ENCODE data around the gene PLSCR3.

Gene PLSCR3

DNA sequence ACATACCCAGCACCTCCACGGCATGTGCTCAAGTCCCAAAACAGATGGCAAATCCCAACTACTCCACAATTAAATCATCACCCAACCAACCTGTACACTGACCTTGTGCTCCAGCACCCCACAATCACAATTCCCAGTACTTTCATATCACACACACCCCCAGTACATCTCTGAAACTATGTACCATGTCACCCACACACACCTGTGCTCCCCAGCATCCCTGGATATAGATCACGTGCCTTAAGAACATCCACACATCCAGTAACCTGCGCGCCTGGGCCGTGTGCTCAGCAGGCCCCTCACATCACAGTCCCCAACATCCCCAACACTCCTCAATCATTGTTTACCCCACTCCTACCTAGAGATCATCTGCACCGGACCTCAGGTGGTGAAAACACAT lies 15.4 kb upstream of the PLSCR3 start:
- peaks cover 23% of the 10 kb centered on the region for H3K27me3 ChIP-seq (ENCODE audit: control insufficient read depth, insufficient read depth, low read length)
- no peak overlapping the region for H3K4me3 ChIP-seq (ENCODE audit: low read length)
- H3K9ac ChIP-seq (ENCODE audit: low read length) = no peak overlapping the region
- no peaks in the 10 kb centered on the region for H3K9me3 ChIP-seq (ENCODE audit: control insufficient read depth, low read length)
- no peaks in the 10 kb centered on the region for H3K4me1 ChIP-seq (ENCODE audit: control insufficient read depth, insufficient read depth, low read length)
- H3K36me3 ChIP-seq (ENCODE audit: control insufficient read depth, insufficient read depth, low read length) = no peaks in the 10 kb centered on the region

DNA sequence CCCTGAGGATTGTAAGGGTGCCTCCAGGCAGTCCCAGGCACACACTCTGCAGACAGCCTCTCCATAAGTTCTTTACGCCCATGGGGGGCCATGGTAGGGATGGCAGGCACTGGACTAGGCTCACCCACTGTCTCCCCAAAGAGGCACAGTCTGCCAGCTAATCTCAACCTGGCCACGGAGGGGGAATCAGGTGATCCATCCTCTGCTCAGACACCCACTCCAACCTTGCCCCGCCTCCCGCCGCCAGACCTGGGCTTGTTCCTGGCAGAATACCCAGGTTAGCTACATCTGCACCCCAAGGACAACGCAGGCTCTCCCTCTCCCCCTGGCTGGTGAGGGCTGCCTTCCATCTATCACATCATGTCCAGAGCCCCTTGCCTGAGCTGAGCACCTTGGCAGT lies 14.5 kb upstream of the PLSCR3 start:
- no peak overlapping the region for H3K9ac ChIP-seq (ENCODE audit: low read length)
- H3K36me3 ChIP-seq (ENCODE audit: control insufficient read depth, insufficient read depth, low read length) = no peaks in the 10 kb centered on the region
- H3K9me3 ChIP-seq (ENCODE audit: control insufficient read depth, low read length) = no peaks in the 10 kb centered on the region
- H3K27me3 ChIP-seq (ENCODE audit: control insufficient read depth, insufficient read depth, low read length) = peaks cover 23% of the 10 kb centered on the region
- H3K4me1 ChIP-seq (ENCODE audit: control insufficient read depth, insufficient read depth, low read length) = no peaks in the 10 kb centered on the region
- H3K4me3 ChIP-seq (ENCODE audit: low read length) = no peak overlapping the region

DNA sequence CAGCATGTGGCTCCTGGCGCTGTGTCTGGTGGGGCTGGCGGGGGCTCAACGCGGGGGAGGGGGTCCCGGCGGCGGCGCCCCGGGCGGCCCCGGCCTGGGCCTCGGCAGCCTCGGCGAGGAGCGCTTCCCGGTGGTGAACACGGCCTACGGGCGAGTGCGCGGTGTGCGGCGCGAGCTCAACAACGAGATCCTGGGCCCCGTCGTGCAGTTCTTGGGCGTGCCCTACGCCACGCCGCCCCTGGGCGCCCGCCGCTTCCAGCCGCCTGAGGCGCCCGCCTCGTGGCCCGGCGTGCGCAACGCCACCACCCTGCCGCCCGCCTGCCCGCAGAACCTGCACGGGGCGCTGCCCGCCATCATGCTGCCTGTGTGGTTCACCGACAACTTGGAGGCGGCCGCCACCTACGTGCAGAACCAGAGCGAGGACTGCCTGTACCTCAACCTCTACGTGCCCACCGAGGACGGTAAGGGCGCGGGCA lies 14.0 kb upstream of the PLSCR3 start:
- Histone ChIP-seq H3K4me1 (ENCODE audit: control insufficient read depth, insufficient read depth, low read length) (peaks cover under 1% of the 10 kb centered on the region), H3K27me3 (ENCODE audit: control insufficient read depth, insufficient read depth, low read length) (peaks cover 23% of the 10 kb centered on the region), H3K4me3 (ENCODE audit: low read length) (no peak overlapping the region), H3K9me3 (ENCODE audit: control insufficient read depth, low read length) (no peaks in the 10 kb centered on the region), H3K36me3 (ENCODE audit: control insufficient read depth, insufficient read depth, low read length) (no peaks in the 10 kb centered on the region), H3K9ac (ENCODE audit: low read length) (no peak overlapping the region)

DNA sequence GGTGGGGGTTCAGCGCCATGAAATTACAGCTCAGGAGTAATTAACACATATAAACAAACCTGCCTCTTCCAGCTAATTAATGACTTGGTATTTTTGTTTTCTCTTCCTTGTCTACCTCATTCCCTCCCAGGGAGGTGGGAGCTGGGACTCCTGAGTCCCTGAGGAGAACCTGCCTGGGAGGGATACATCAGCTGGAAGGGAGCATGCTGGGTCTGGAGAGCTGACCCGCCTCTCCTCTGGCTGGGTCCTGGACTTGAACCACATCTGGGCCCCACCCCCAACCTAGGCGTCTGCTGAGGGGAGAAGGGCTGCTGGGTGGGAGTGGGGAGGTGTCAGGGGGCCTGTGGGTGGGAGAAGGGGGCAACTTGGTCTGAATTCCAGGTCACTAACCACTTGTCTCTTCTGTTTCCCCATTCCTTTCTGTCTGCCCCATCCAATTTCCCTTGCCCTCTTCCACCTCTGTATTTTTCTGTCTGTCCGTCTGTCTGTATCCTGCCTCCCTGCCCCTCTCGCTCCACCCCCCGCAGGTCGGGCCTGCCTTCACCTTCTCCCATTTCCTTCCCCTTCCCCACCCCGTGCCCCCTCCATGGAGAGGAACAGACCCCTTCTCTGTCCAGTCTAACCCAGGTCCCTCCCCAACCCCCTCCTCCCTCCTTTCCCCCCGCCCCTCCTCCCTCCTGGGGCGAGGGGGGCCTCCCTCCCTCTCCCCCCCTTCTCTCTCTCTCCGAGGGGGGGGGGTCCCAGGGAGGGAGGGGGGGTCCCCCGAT lies 13.3 kb upstream of the PLSCR3 start, which contains the start of gene NLGN2:
Gene NLGN2 (plus strand): TSS at position 361 of the 767 bp plus-strand sequence. CDS start 411 bp downstream, outside the sequence.
- Histone ChIP-seq H3K27me3 (ENCODE audit: control insufficient read depth, insufficient read depth, low read length) (peaks cover 23% of the 10 kb centered on the region), H3K9me3 (ENCODE audit: control insufficient read depth, low read length) (no peaks in the 10 kb centered on the region), H3K36me3 (ENCODE audit: control insufficient read depth, insufficient read depth, low read length) (no peaks in the 10 kb centered on the region), H3K4me1 (ENCODE audit: control insufficient read depth, insufficient read depth, low read length) (peaks cover 7% of the 10 kb centered on the region), H3K4me3 (ENCODE audit: low read length) (no peak within 1 kb of the TSS), H3K9ac (ENCODE audit: low read length) (no peak within 1 kb of the TSS)

DNA sequence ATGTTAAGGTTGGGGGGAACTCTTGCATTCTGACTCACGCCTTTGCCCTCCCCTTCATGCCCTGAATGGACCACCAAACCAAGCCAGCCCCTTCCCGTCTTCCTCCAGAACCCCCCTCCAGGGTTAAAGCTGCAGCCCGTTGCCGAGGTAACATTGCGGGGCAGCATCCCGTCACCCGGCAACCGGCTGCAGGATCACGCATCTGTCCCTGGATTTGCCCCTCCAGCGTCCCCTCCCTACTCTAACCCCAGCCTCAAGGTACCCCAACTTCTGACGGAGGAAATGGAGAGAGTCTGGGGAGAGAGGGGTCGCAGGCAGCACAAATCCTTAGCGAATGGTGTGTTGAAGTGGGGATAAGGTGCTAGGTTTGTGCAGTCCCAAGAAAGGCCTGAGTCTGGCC lies 12.8 kb upstream of the PLSCR3 start:
- Histone ChIP-seq H3K9ac (ENCODE audit: low read length) (no peak overlapping the region), H3K4me1 (ENCODE audit: control insufficient read depth, insufficient read depth, low read length) (peaks cover 8% of the 10 kb centered on the region), H3K36me3 (ENCODE audit: control insufficient read depth, insufficient read depth, low read length) (no peaks in the 10 kb centered on the region), H3K4me3 (ENCODE audit: low read length) (no peak overlapping the region), H3K27me3 (ENCODE audit: control insufficient read depth, insufficient read depth, low read length) (peaks cover 23% of the 10 kb centered on the region), H3K9me3 (ENCODE audit: control insufficient read depth, low read length) (no peaks in the 10 kb centered on the region)

DNA sequence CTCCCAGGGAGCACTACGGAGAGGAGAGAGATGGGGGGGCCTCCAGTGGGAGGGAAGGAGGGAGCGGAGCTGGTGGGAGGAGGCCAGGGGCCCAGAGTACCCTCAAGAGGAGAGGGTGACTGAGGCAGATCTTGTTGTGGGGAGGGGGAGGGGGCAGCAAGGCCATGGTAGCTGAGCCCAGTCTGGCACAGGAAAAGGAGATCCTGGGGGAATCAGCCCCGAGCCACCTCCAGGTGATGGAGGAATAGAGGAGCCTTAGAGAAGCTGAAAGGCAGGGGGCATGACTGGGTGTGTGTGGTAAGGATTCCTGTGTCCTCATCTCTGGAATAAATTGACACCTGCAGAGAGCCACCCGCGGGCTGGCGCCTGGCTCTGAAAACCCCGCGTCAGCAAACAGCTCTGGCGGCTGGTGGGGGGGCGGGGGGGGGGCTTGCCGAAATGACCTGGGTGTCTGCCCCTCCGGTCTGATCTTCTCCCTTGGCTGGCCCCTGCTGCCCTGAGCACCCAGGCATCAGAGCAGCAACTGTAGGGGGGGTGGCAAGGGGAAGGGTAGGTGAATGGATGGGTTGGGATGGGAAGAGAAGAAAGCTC lies 12.0 kb upstream of the PLSCR3 start:
- Histone ChIP-seq H3K4me3 (ENCODE audit: low read length) (no peak overlapping the region), H3K4me1 (ENCODE audit: control insufficient read depth, insufficient read depth, low read length) (peaks cover 8% of the 10 kb centered on the region), H3K9ac (ENCODE audit: low read length) (no peak overlapping the region), H3K9me3 (ENCODE audit: control insufficient read depth, low read length) (no peaks in the 10 kb centered on the region), H3K27me3 (ENCODE audit: control insufficient read depth, insufficient read depth, low read length) (peaks cover 23% of the 10 kb centered on the region), H3K36me3 (ENCODE audit: control insufficient read depth, insufficient read depth, low read length) (no peaks in the 10 kb centered on the region)

DNA sequence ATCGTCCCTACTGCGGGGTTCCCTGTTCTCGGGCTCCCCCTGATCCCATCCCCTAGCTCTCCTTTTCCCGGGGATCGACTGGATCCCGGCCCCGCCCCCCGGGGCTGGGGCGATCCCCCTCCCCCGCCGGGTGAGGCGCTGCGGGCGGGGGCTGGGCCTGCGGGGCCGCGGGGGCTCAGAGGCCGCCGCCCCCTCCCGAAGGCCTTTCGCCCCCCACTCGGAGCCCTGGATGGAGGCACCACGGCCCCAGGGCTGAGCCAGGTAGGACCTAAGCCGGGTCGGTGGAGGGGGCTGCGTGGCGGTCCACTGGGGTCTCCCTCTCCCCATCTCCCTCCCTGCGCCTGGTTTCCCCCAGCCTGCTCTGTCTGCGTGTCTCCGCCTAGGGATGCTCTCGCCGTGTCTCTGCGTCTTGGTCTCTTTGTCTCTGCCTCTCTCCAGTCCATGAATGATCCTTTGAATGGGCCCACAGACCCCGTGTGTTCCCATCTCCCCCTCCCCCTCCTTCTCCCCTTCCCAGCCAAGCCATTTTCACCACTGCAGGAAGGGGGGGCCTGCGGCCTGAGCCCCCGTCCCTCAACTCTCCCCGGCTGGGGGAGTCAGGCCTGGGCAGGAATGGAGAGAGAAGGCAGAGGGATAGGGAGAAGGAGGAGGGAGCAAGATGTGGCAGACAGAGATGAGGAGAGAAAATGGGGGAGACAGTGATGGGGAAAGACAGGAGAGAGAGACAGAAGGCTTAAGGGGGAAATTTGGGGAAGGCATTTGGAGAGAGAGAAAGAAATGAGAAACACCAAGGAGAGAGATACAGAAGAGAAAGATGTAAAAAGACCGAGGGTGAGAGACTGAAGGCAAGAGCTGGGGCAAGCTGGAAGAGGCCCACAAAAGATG lies 11.3 kb upstream of the PLSCR3 start:
- Histone ChIP-seq H3K4me3 (ENCODE audit: low read length) (no peak overlapping the region), H3K4me1 (ENCODE audit: control insufficient read depth, insufficient read depth, low read length) (peaks cover 8% of the 10 kb centered on the region), H3K27me3 (ENCODE audit: control insufficient read depth, insufficient read depth, low read length) (peaks cover 23% of the 10 kb centered on the region), H3K9ac (ENCODE audit: low read length) (peak overlapping the region; percentile 57), H3K36me3 (ENCODE audit: control insufficient read depth, insufficient read depth, low read length) (no peaks in the 10 kb centered on the region), H3K9me3 (ENCODE audit: control insufficient read depth, low read length) (no peaks in the 10 kb centered on the region)

DNA sequence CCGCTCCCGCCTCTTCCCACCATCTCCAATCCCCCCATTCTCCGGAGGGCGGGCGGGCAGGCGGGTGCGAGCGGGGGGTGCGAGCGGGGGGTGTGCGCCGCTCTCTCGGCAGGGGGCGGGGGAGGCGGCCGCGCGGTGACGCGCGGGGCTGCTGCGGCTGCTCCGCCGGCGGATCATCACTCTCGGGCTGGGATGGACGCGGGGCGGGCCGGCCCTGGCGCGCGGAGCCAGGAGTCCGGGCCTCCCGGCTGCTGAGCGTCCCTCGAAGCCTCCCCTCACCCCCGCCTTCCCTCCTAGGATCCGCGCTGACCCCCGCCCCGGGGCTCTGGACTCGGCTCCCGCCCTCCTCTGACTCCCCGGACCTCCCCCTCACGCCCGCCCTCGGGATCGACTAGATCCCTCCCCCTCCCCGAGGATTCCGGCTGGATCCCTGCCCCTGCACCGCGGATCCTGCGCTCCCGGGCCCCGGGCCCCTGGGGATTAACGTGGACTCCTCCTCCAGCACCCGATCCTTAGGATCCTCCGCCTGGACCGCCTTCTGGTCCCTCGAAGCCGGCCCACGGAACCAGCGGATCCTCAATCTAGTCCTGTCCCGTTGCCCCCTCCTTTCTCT lies 10.5 kb upstream of the PLSCR3 start:
- peaks cover 8% of the 10 kb centered on the region for H3K4me1 ChIP-seq (ENCODE audit: control insufficient read depth, insufficient read depth, low read length)
- H3K9me3 ChIP-seq (ENCODE audit: control insufficient read depth, low read length) = no peaks in the 10 kb centered on the region
- peak overlapping the region; percentile 28 for H3K4me3 ChIP-seq (ENCODE audit: low read length)
- no peaks in the 10 kb centered on the region for H3K36me3 ChIP-seq (ENCODE audit: control insufficient read depth, insufficient read depth, low read length)
- H3K9ac ChIP-seq (ENCODE audit: low read length) = peak overlapping the region; percentile 57
- H3K27me3 ChIP-seq (ENCODE audit: control insufficient read depth, insufficient read depth, low read length) = peaks cover 23% of the 10 kb centered on the region

DNA sequence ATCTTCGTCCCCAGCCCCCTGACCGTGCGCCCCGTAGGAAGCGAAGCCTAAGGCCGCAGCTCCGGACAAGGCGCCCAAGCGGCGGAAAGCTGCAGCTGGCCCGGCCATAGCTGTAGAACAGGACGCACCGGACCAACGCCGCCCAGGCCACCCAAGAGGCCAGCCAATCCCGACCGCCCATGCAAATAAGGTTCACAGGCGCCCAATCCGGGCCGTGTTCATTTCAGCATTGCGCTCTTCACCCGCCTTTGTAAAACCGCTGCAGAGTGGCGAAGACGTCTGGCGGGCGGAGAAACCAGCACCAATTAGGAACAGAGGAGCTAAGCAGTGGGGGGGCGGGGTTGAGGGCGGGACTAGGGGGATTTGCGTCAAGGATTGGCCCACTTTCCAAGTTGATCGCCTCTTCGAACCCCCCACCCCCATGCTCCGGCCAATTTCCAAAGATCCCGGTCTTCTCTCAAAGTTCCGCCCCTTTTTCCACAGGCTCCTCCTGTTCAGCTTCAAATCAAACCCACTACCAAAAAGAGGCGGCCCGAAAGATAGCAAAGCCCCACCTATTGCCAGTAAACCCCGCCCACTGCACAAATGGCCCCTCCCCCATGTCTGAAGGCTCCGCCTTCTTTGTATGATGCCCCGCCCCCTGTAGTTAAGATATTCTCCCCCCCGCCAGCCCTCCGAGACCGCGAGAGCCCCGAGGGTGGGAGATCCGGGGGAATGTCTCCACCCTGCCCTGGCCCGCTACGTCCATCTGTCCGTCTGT lies 9.8 kb upstream of the PLSCR3 start, which contains the start of gene TMEM256:
Gene TMEM256 (minus strand): TSS at position 121 of the 760 bp plus-strand sequence. CDS start 13 bp downstream, at position 108.
- peaks cover 23% of the 10 kb centered on the region for H3K27me3 ChIP-seq (ENCODE audit: control insufficient read depth, insufficient read depth, low read length)
- H3K4me1 ChIP-seq (ENCODE audit: control insufficient read depth, insufficient read depth, low read length) = peaks cover 8% of the 10 kb centered on the region
- H3K36me3 ChIP-seq (ENCODE audit: control insufficient read depth, insufficient read depth, low read length) = no peaks in the 10 kb centered on the region
- H3K9me3 ChIP-seq (ENCODE audit: control insufficient read depth, low read length) = no peaks in the 10 kb centered on the region
- H3K9ac ChIP-seq (ENCODE audit: low read length) = peak within 1 kb of the TSS; percentile 70
- H3K4me3 ChIP-seq (ENCODE audit: low read length) = peak within 1 kb of the TSS; percentile 28

DNA sequence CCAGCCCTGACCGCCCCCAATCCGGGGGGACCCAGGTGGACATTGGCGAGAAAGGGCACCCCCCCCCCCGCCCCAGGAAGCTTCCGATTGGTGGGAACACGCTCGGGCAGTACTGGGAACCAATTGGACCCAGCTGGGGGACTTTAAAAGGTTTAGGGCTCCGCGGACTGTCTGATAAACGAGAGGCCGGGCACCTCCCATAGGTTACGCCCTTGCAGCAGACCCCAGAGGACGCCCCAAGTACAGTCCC lies 9.3 kb upstream of the PLSCR3 start:
- H3K4me1 ChIP-seq (ENCODE audit: control insufficient read depth, insufficient read depth, low read length) = peaks cover 8% of the 10 kb centered on the region
- H3K36me3 ChIP-seq (ENCODE audit: control insufficient read depth, insufficient read depth, low read length) = no peaks in the 10 kb centered on the region
- peak overlapping the region; percentile 10 for H3K4me3 ChIP-seq (ENCODE audit: low read length)
- H3K9ac ChIP-seq (ENCODE audit: low read length) = peak overlapping the region; percentile 70
- no peaks in the 10 kb centered on the region for H3K9me3 ChIP-seq (ENCODE audit: control insufficient read depth, low read length)
- peaks cover 23% of the 10 kb centered on the region for H3K27me3 ChIP-seq (ENCODE audit: control insufficient read depth, insufficient read depth, low read length)

DNA sequence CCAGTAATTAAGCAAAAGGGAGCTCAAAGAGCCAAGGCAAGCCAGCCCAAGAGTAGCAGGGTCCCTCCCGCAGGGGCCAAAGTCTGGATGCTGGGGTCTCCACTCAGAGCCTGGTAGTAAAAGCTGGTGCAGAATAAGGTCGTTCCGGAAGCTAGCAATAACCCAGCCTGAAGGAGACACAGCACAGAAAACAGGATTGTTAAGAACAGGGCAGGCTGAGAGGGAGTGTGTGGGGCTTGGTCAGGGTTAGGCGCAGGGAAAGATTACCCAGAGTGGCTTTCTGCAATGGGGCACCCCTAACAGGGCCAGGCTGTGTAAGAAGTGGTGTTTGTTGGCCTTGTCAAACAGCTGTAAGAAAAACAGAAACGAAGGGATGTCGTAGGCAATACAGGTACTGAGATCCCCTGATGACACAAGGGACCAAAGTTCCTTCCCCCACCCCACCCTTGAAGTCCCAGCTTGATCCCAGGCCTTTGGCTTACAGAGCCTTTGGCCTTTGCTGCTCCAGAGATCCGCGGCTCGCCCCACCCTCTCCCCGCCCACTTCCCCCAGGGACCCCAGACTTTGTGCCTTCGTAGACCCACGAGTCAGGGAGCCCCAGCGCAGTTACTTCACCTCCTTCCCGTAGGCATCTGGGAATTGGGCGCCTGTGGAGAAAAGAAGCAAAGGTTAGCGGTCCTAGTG lies 8.9 kb upstream of the PLSCR3 start:
- H3K9ac ChIP-seq (ENCODE audit: low read length) = peak overlapping the region; percentile 70
- no peaks in the 10 kb centered on the region for H3K9me3 ChIP-seq (ENCODE audit: control insufficient read depth, low read length)
- no peaks in the 10 kb centered on the region for H3K36me3 ChIP-seq (ENCODE audit: control insufficient read depth, insufficient read depth, low read length)
- peaks cover 8% of the 10 kb centered on the region for H3K4me1 ChIP-seq (ENCODE audit: control insufficient read depth, insufficient read depth, low read length)
- peak overlapping the region; percentile 10 for H3K4me3 ChIP-seq (ENCODE audit: low read length)
- peaks cover 23% of the 10 kb centered on the region for H3K27me3 ChIP-seq (ENCODE audit: control insufficient read depth, insufficient read depth, low read length)

Data from mucosa of stomach (tissue), 1 donor.